Peyer's patch (tissue), 4 donors: Measurements from ENCODE around the gene SNX27.

Experiments
- POLR2A ChIP-seq, 2 donors: fragments of 450-650 bp; IDR thresholded peaks; one replicate each; pipeline ENCODE4 v1.5.1; 2017; ENCODE audit warnings: antibody characterized with exemption in 2 of 2, mild to moderate bottlenecking in 2 of 2, moderate library complexity in 2 of 2
- TF ChIP-seq, protein P1 (sequence below), 6 experiments: fragments of 450-650 bp in 4 of 6; fragments of 200-600 bp in 2 of 6; sonication (generic) in 1 of 6; IDR thresholded peaks; one replicate each; pipeline ENCODE4 v1.5.1; 2017 to 2019; ENCODE audit warnings: antibody characterized with exemption in 6 of 6, mild to moderate bottlenecking in 3 of 6, moderate library complexity in 1 of 6

- TF ChIP-seq, protein P1, sequence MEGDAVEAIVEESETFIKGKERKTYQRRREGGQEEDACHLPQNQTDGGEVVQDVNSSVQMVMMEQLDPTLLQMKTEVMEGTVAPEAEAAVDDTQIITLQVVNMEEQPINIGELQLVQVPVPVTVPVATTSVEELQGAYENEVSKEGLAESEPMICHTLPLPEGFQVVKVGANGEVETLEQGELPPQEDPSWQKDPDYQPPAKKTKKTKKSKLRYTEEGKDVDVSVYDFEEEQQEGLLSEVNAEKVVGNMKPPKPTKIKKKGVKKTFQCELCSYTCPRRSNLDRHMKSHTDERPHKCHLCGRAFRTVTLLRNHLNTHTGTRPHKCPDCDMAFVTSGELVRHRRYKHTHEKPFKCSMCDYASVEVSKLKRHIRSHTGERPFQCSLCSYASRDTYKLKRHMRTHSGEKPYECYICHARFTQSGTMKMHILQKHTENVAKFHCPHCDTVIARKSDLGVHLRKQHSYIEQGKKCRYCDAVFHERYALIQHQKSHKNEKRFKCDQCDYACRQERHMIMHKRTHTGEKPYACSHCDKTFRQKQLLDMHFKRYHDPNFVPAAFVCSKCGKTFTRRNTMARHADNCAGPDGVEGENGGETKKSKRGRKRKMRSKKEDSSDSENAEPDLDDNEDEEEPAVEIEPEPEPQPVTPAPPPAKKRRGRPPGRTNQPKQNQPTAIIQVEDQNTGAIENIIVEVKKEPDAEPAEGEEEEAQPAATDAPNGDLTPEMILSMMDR (IDR thresholded peaks at IDR 0.05), result no peak
- no peak for TF ChIP-seq POLR2A (IDR thresholded peaks at IDR 0.05)
Measured at GRCh38 chr1:151621351-151621750, 9.5 kb downstream of the SNX27 start.
